Tibial artery (tissue), 4 donors: ENCODE results near the gene TBXT.

Experiments
- DNase-seq, 2 donors: peaks; one replicate each; pipeline ENCODE4 v3.0.0-alpha.2; 2019
- H3K27ac ChIP-seq, 2 donors: fragments of 200-600 bp; sonication (generic) in 1 of 2; 1 replicate in 1 of 2; 2 replicates in 1 of 2; pipeline ENCODE4 v1.5.1; 2018 to 2019; ENCODE audit warnings: mild to moderate bottlenecking in 1 of 2
- H3K27me3 ChIP-seq, 2 donors: fragments of 200-600 bp; sonication (generic) in 1 of 2; one replicate each; pipeline versions ENCODE4 v1.5.1 to v1.6.0; 2016 to 2019
- H3K36me3 ChIP-seq, 3 donors: fragments of 200-600 bp; sonication (generic) in 2 of 3; one replicate each; pipeline ENCODE4 v1.5.1; 2016 to 2019; ENCODE audit warnings: mild to moderate bottlenecking in 2 of 3
- H3K4me1 ChIP-seq, 4 donors: fragments of 200-600 bp; sonication (generic) in 2 of 4; 1 replicate in 3 of 4; 2 replicates in 1 of 4; pipeline ENCODE4 v1.5.1; 2016 to 2019
- H3K4me3 ChIP-seq, 2 donors: fragments of 200-600 bp; sonication (generic) in 1 of 2; 1 replicate in 1 of 2; 2 replicates in 1 of 2; pipeline ENCODE4 v1.5.1; 2018 to 2019; ENCODE audit warnings: mild to moderate bottlenecking in 2 of 2
- H3K9me3 ChIP-seq, 3 donors: fragments of 200-600 bp; sonication (generic) in 1 of 3; one replicate each; pipeline ENCODE4 v1.5.1; 2016 to 2019
- CTCF ChIP-seq, 2 experiments: fragments of 200-600 bp in 1 of 2; fragments of 450-650 bp in 1 of 2; IDR thresholded peaks; one replicate each; pipeline ENCODE4 v1.5.1; 2017 to 2019; ENCODE audit warnings: antibody characterized with exemption in 2 of 2, mild to moderate bottlenecking in 1 of 2, moderate library complexity in 1 of 2
- intact Hi-C: fragments of 100-400 bp; cut with DNase I; formaldehyde crosslinking; loops from one replicate; pipeline ENCODE4 v1.15.0; 2023; ENCODE audit warnings: low total_unique reads

Gene TBXT

DNA sequence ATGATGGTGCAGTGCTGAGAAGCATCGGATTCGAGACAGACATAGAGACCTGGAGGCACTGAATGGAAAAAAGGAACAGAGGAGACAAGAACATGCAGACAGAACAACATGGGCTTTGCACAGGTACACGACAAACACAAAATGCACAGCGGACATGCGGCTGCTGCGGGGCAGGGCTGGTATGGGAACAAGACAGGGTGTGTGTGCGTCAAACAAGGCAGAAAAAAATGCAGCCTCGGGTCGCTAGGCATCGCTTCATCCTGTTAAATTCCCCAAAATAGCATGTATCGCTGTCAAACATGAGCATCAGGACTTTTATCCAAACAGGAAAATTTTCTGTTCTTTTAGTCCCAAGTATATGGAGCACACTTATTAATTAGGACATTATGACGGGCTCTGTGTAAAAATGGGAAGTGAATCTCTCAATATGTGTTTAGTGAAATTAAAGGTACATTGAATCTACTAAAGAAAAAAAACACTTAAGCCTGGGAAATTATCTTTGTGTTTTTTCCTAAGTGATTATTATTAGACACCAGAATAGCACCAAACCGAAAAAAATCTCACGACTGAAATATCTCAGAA is 36.1 kb upstream of the TBXT start:
- DNase-seq: no peak
- H3K9me3 ChIP-seq: no peaks in the 10 kb centered on the region
- H3K4me3 ChIP-seq: no peak overlapping the region
- no peaks in the 10 kb centered on the region for H3K36me3 ChIP-seq
- intact Hi-C loops: no loop called here
- H3K27ac ChIP-seq: no peak overlapping the region
- no peak for TF ChIP-seq CTCF (IDR thresholded peaks at IDR 0.05)
- no peaks in the 10 kb centered on the region for H3K4me1 ChIP-seq
- no peaks in the 10 kb centered on the region for H3K27me3 ChIP-seq

DNA sequence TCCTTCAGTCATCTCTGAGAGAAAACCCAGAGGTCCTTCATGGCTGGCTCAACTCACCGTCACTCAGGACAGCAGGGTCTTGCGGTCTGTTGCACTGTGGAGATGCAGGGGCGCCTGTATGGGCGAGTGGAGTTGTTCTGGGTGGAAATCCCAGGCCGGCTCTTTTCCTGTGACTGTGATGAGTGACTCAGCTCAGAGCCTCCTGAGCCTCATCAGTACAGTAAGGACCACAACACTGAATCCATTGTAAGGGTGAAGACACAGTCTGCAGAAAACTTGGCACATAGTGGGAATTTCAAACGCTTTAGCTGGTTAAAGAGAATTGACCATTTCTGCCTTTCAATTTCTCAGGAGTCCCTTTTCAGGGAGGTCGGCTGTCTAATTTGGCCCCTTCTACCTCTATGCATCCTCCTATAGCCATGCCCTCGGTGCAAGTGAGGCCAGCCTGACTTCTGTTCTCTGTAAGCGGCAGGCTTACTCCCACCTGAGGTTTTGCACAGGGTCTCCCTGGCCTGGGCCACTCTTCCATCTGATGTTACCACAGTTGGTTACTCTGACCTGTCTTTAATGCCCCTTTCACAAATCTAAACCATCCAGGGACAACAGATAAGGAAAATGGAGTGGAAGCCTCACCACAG is 35.5 kb upstream of the TBXT start:
- no peak for TF ChIP-seq CTCF (IDR thresholded peaks at IDR 0.05)
- DNase-seq: no peak
- intact Hi-C loops: no loop called here
- Histone ChIP-seq H3K27me3 (no peaks in the 10 kb centered on the region), H3K9me3 (no peaks in the 10 kb centered on the region), H3K36me3 (no peaks in the 10 kb centered on the region), H3K4me1 (no peaks in the 10 kb centered on the region), H3K27ac (no peak overlapping the region), H3K4me3 (no peak overlapping the region)

DNA sequence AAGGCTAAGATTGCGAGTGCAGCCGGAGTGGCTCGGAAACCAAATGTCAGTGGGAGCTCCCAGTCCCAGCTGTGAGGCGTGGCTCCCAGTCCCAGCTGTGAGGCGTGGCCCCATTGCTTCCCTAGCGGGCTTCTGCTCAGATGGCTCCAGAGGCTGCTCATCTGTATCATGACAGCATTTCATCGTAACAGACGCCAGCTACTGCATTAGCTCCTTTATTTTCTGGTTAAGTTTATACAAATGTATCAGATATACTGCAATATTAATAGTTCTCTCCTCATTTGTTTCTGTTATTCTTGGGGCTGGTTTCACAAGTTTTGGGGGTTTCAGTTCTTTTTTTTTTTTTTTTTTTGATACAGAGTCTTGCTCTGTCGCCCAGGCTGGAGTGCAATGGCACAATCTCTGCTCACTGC is 34.7 kb upstream of the TBXT start:
- no peak for TF ChIP-seq CTCF (IDR thresholded peaks at IDR 0.05)
- no peaks in the 10 kb centered on the region for H3K9me3 ChIP-seq
- no peak overlapping the region for H3K27ac ChIP-seq
- DNase-seq: peak in 1 of 2 donors; percentile 47
- no peaks in the 10 kb centered on the region for H3K4me1 ChIP-seq
- intact Hi-C loops: no loop called here
- no peak overlapping the region for H3K4me3 ChIP-seq
- H3K36me3 ChIP-seq: no peaks in the 10 kb centered on the region
- H3K27me3 ChIP-seq: no peaks in the 10 kb centered on the region

GRCh38 chr6:166201878-166202277 is 34.2 kb upstream of the TBXT start:
- DNase-seq: no peak
- intact Hi-C loops: no loop called here
- no peak overlapping the region for H3K4me3 ChIP-seq
- no peaks in the 10 kb centered on the region for H3K36me3 ChIP-seq
- H3K9me3 ChIP-seq: no peaks in the 10 kb centered on the region
- H3K4me1 ChIP-seq: no peaks in the 10 kb centered on the region
- no peak for TF ChIP-seq CTCF (IDR thresholded peaks at IDR 0.05)
- no peak overlapping the region for H3K27ac ChIP-seq
- no peaks in the 10 kb centered on the region for H3K27me3 ChIP-seq

GRCh38 chr6:166197361-166197760 is 29.7 kb upstream of the TBXT start:
- Histone ChIP-seq H3K27me3 (no peaks in the 10 kb centered on the region), H3K36me3 (no peaks in the 10 kb centered on the region), H3K4me1 (no peaks in the 10 kb centered on the region), H3K4me3 (no peak overlapping the region), H3K9me3 (no peaks in the 10 kb centered on the region), H3K27ac (no peak overlapping the region)
- no peak for DNase-seq
- TF ChIP-seq CTCF (IDR thresholded peaks at IDR 0.05): no peak
- intact Hi-C loops: no loop called here
